MM.1S (cell line): ENCODE results near the gene ACTN1.

Experiments
- DNase-seq: peaks from one replicate; pipeline ENCODE4 v3.0.0-alpha.2; 2015
- H2AFZ ChIP-seq: fragments of 300-600 bp; sonication (generic); 2 replicates; pipeline ENCODE4 v1.6.0; 2016; ENCODE audit warnings: antibody characterized with exemption, low read length
- H3F3A ChIP-seq: fragments of 300-600 bp; sonication (generic); 2 replicates; pipeline ENCODE4 v1.6.1; 2016; ENCODE audit warnings: mild to moderate bottlenecking, antibody characterized with exemption, low read length, moderate library complexity, mixed read lengths; ENCODE audit not compliant: insufficient read depth
- H3K27ac ChIP-seq: fragments of 300-600 bp; sonication (generic); 2 replicates; pipeline ENCODE4 v1.5.1; 2016; ENCODE audit warnings: mild to moderate bottlenecking, low read length
- H3K27me3 ChIP-seq: fragments of 300-600 bp; sonication (generic); replicated peaks from 2 replicates; pipeline ENCODE4 v1.6.0; 2016; ENCODE audit warnings: low read length; ENCODE audit not compliant: insufficient read depth
- H3K36me3 ChIP-seq: fragments of 300-600 bp; sonication (generic); replicated peaks from 2 replicates; pipeline ENCODE4 v1.6.1; 2016; ENCODE audit warnings: mild to moderate bottlenecking, low read length, mixed read lengths; ENCODE audit not compliant: insufficient read depth
- H3K4me1 ChIP-seq: fragments of 300-600 bp; sonication (generic); 2 replicates; pipeline ENCODE4 v1.6.1; 2016; ENCODE audit warnings: low read length, mixed read lengths
- H3K4me2 ChIP-seq: fragments of 300-600 bp; sonication (generic); 2 replicates; pipeline ENCODE4 v1.6.0; 2016; ENCODE audit warnings: low read depth, low read length
- H3K4me3 ChIP-seq: fragments of 300-600 bp; sonication (generic); 2 replicates; pipeline ENCODE4 v1.5.1; 2016; ENCODE audit warnings: low read length, mixed read lengths
- H3K79me2 ChIP-seq: fragments of 300-600 bp; sonication (generic); 2 replicates; pipeline ENCODE4 v1.6.1; 2016; ENCODE audit warnings: mixed run types, low read length, mixed read lengths
- H3K9ac ChIP-seq: fragments of 300-600 bp; sonication (generic); 2 replicates; pipeline ENCODE4 v1.6.1; 2016; ENCODE audit warnings: low read length, mixed read lengths
- H3K9me2 ChIP-seq: fragments of 300-600 bp; sonication (generic); replicated peaks from 2 replicates; pipeline ENCODE4 v1.6.1; 2016; ENCODE audit warnings: mild to moderate bottlenecking, low read length, mixed read lengths; ENCODE audit not compliant: insufficient read depth
- H3K9me3 ChIP-seq: fragments of 300-600 bp; sonication (generic); replicated peaks from 2 replicates; pipeline ENCODE4 v1.6.1; 2016; ENCODE audit warnings: mild to moderate bottlenecking, low read length, mixed read lengths; ENCODE audit not compliant: insufficient read depth
- H4K20me1 ChIP-seq: fragments of 300-600 bp; sonication (generic); 2 replicates; pipeline ENCODE4 v1.6.1; 2016; ENCODE audit warnings: mild to moderate bottlenecking, low read length, moderate library complexity, mixed read lengths; ENCODE audit not compliant: insufficient read depth
- EZH2 ChIP-seq: fragments of 300-600 bp; sonication (generic); optimal IDR thresholded peaks from 2 replicates; pipeline ENCODE3; 2017; ENCODE audit warnings: low read depth, mild to moderate bottlenecking, antibody characterized with exemption, low read length, mixed read lengths
- EZH2phosphoT487 ChIP-seq: fragments of 300-600 bp; sonication (generic); IDR thresholded peaks from 2 replicates; pipeline ENCODE4 v1.6.1; 2018; ENCODE audit warnings: antibody characterized with exemption, low read length
- TF ChIP-seq, protein P1 (sequence below): fragments of 300-600 bp; sonication (generic); IDR thresholded peaks from 2 replicates; pipeline ENCODE4 v1.5.1; 2016; ENCODE audit warnings: antibody characterized with exemption, low read length, mixed read lengths

ACTN1 gene

DNA sequence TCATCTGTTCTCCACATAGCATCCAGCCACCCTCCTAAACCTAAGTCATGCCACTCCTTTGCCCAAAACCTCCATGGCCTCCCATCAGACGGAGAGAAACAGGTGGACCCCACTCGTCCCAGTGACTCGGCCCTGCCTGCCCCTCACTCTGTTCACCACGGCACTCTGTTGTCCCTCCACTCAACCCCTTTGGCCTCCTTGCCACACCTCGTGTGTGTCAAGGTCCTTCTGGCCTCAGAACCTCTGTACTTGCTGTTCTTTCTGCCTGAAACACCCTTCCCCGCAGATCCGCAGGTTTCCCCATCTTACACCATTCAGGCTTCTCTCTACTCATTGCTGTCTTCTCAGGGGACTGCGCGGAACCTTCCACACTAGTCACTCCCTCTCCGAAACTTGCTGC, 24.5 kb upstream of the ACTN1 start:
- no peaks in the 10 kb centered on the region for H3K36me3 ChIP-seq
- H3K79me2 ChIP-seq: no peaks in the 10 kb centered on the region
- H3K9ac ChIP-seq: no peak overlapping the region
- H3K9me2 ChIP-seq: no peaks in the 10 kb centered on the region
- H3K27me3 ChIP-seq: no peaks in the 10 kb centered on the region
- no peak overlapping the region for H3K4me3 ChIP-seq
- no peaks in the 10 kb centered on the region for H3K9me3 ChIP-seq
- no peaks in the 10 kb centered on the region for H3F3A ChIP-seq
- no peak overlapping the region for H2AFZ ChIP-seq
- no peaks in the 10 kb centered on the region for H3K4me1 ChIP-seq
- H4K20me1 ChIP-seq: no peaks in the 10 kb centered on the region
- no peak overlapping the region for H3K4me2 ChIP-seq
- TF ChIP-seq EZH2 (no peak), EZH2phosphoT487 (no peak)
- TF ChIP-seq, protein P1, sequence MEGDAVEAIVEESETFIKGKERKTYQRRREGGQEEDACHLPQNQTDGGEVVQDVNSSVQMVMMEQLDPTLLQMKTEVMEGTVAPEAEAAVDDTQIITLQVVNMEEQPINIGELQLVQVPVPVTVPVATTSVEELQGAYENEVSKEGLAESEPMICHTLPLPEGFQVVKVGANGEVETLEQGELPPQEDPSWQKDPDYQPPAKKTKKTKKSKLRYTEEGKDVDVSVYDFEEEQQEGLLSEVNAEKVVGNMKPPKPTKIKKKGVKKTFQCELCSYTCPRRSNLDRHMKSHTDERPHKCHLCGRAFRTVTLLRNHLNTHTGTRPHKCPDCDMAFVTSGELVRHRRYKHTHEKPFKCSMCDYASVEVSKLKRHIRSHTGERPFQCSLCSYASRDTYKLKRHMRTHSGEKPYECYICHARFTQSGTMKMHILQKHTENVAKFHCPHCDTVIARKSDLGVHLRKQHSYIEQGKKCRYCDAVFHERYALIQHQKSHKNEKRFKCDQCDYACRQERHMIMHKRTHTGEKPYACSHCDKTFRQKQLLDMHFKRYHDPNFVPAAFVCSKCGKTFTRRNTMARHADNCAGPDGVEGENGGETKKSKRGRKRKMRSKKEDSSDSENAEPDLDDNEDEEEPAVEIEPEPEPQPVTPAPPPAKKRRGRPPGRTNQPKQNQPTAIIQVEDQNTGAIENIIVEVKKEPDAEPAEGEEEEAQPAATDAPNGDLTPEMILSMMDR: no peak
- DNase-seq: no peak
- no peak overlapping the region for H3K27ac ChIP-seq

DNA sequence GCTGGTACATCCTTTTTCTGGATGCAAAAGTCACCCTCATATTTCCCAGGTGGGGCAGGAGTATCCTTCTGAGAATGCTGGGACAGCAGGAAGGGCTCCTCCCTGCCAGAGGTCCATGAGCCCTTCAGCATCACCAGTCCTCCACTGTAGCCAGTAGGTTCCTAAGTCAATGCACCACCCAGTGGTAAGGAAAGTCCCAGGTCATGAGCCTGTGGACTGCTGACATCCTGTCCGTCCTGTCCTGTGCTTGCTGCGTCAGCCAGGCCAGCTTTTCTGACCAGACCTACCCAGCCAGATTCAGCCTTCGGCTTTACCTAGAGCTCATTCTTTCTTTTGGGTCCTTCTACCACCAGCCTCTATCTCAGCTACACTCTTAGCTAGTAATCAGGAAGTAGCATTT, 23.0 kb upstream of the ACTN1 start:
- Histone ChIP-seq H3K4me2 (no peak overlapping the region), H3K27me3 (no peaks in the 10 kb centered on the region), H3K9me2 (no peaks in the 10 kb centered on the region), H3K9me3 (no peaks in the 10 kb centered on the region), H3K4me1 (no peaks in the 10 kb centered on the region), H3K36me3 (no peaks in the 10 kb centered on the region), H3K27ac (no peak overlapping the region), H3K4me3 (no peak overlapping the region), H3K79me2 (no peaks in the 10 kb centered on the region), H3K9ac (no peak overlapping the region), H2AFZ (no peak overlapping the region), H4K20me1 (no peaks in the 10 kb centered on the region), H3F3A (no peaks in the 10 kb centered on the region)
- TF ChIP-seq, protein P1: no peak
- TF ChIP-seq EZH2 (no peak), EZH2phosphoT487 (no peak)
- DNase-seq: no peak

DNA sequence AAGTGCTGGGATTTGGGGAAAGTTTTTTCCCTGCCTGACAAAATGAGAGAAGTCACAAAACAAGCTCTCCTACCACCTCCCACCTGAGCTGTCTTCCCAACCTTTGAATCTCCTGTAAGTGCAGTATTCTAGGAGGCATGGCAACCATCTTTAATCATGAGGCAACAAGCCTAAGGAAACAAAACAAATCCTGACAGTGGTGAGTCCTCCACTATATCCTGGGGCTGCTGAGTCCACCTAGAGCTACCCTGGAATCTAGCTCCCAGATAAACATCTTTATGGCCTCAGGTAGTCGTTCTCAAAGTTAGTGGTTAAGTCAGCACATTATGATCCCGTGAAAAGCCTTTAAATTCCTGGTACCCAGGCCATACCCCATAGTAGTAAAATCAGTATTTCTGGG, 22.3 kb upstream of the ACTN1 start:
- H3K4me3 ChIP-seq: no peak overlapping the region
- H2AFZ ChIP-seq: no peak overlapping the region
- no peaks in the 10 kb centered on the region for H3K9me3 ChIP-seq
- no peaks in the 10 kb centered on the region for H4K20me1 ChIP-seq
- TF ChIP-seq EZH2phosphoT487: no peak
- no peak for TF ChIP-seq EZH2
- TF ChIP-seq, protein P1: no peak
- H3K4me2 ChIP-seq: no peak overlapping the region
- H3K79me2 ChIP-seq: no peaks in the 10 kb centered on the region
- no peaks in the 10 kb centered on the region for H3F3A ChIP-seq
- no peaks in the 10 kb centered on the region for H3K9me2 ChIP-seq
- no peak for DNase-seq
- no peak overlapping the region for H3K9ac ChIP-seq
- H3K27ac ChIP-seq: no peak overlapping the region
- no peaks in the 10 kb centered on the region for H3K27me3 ChIP-seq
- no peaks in the 10 kb centered on the region for H3K4me1 ChIP-seq
- H3K36me3 ChIP-seq: no peaks in the 10 kb centered on the region
